Measurements from ENCODE around the gene UBA3. TPM values are rescaled to one million over a fixed set of nuclear protein-coding genes. Genes with fewer than 3 reads are reported as not detected.

UBA3 gene
- polyA plus RNA-seq, 1 experiment = 111 TPM

- no peak for TF ChIP-seq CTCF (IDR thresholded peaks at IDR 0.05; ENCODE audit: low read depth, low read length)
- H3K9me3 ChIP-seq (ENCODE audit: control insufficient read depth, insufficient read depth, low read length) = no peaks in the 10 kb centered on the region
- ChIA-PET POLR2A (no interaction called here), CTCF (interaction anchor here (0.6 to 7.3 kb wide), 16 partner anchors 10 to 815 kb away, joined by 3 to 98 read pairs (median 8); no protein-coding TSS in a partner anchor)
- H3K27ac ChIP-seq (ENCODE audit: low read depth, low read length) = no peak overlapping the region
- no peak overlapping the region for H3K4me3 ChIP-seq (ENCODE audit: low read depth, low read length)
- DNase-seq (ENCODE audit: low read depth, low spot score) = no peak
- H3K27me3 ChIP-seq (ENCODE audit: control insufficient read depth, insufficient read depth, low read length) = peaks cover 2% of the 10 kb centered on the region
These were observed 39.0 kb upstream of the UBA3 start for GRCh38 chr3:69119138-69119537.

- peaks cover 2% of the 10 kb centered on the region for H3K27me3 ChIP-seq (ENCODE audit: control insufficient read depth, insufficient read depth, low read length)
- DNase-seq (ENCODE audit: low read depth, low spot score) = no peak
- H3K27ac ChIP-seq (ENCODE audit: low read depth, low read length) = no peak overlapping the region
- no peaks in the 10 kb centered on the region for H3K9me3 ChIP-seq (ENCODE audit: control insufficient read depth, insufficient read depth, low read length)
- CTCF ChIA-PET = interaction anchor here (0.6 to 7.3 kb wide), 6 partner anchors 13 to 551 kb away, joined by 4 to 98 read pairs (median 17); no protein-coding TSS in a partner anchor
- H3K4me3 ChIP-seq (ENCODE audit: low read depth, low read length) = no peak overlapping the region
- TF ChIP-seq CTCF (IDR thresholded peaks at IDR 0.05; ENCODE audit: low read depth, low read length) = no peak
- POLR2A ChIA-PET = no interaction called here
These were observed 38.4 kb upstream of the UBA3 start for GRCh38 chr3:69118555-69118954.

- no peaks in the 10 kb centered on the region for H3K27me3 ChIP-seq (ENCODE audit: control insufficient read depth, insufficient read depth, low read length)
- no peak overlapping the region for H3K27ac ChIP-seq (ENCODE audit: low read depth, low read length)
- CTCF ChIA-PET = interaction anchor here (1.1 to 7.3 kb wide), 3 partner anchors 9 to 189 kb away, joined by 3 to 98 read pairs (median 4); no protein-coding TSS in a partner anchor
- H3K4me3 ChIP-seq (ENCODE audit: low read depth, low read length) = no peak overlapping the region
- no peak for TF ChIP-seq CTCF (IDR thresholded peaks at IDR 0.05; ENCODE audit: low read depth, low read length)
- no peak for DNase-seq (ENCODE audit: low read depth, low spot score)
- H3K9me3 ChIP-seq (ENCODE audit: control insufficient read depth, insufficient read depth, low read length) = no peaks in the 10 kb centered on the region
- POLR2A ChIA-PET = no interaction called here
These were observed 36.7 kb upstream of the UBA3 start for GRCh38 chr3:69116897-69117296.

GRCh38 chr3:69116162-69116561 is 36.0 kb upstream of the UBA3 start:
- CTCF ChIA-PET = interaction anchor here (0.9 to 1.6 kb wide), 2 partner anchors 11 to 190 kb away, joined by 3 to 5 read pairs; no protein-coding TSS in a partner anchor
- no peaks in the 10 kb centered on the region for H3K27me3 ChIP-seq (ENCODE audit: control insufficient read depth, insufficient read depth, low read length)
- POLR2A ChIA-PET = no interaction called here
- no peak for TF ChIP-seq CTCF (IDR thresholded peaks at IDR 0.05; ENCODE audit: low read depth, low read length)
- H3K9me3 ChIP-seq (ENCODE audit: control insufficient read depth, insufficient read depth, low read length) = no peaks in the 10 kb centered on the region
- H3K4me3 ChIP-seq (ENCODE audit: low read depth, low read length) = no peak overlapping the region
- DNase-seq (ENCODE audit: low read depth, low spot score) = no peak
- no peak overlapping the region for H3K27ac ChIP-seq (ENCODE audit: low read depth, low read length)

GRCh38 chr3:69115731-69116130 is 35.6 kb upstream of the UBA3 start:
- peak; percentile 33 for DNase-seq (ENCODE audit: low read depth, low spot score)
- Histone ChIP-seq H3K4me3 (ENCODE audit: low read depth, low read length) (no peak overlapping the region), H3K27ac (ENCODE audit: low read depth, low read length) (no peak overlapping the region), H3K27me3 (ENCODE audit: control insufficient read depth, insufficient read depth, low read length) (no peaks in the 10 kb centered on the region), H3K9me3 (ENCODE audit: control insufficient read depth, insufficient read depth, low read length) (no peaks in the 10 kb centered on the region)
- no peak for TF ChIP-seq CTCF (IDR thresholded peaks at IDR 0.05; ENCODE audit: low read depth, low read length)
- CTCF ChIA-PET = interaction anchor here (0.9 to 1.6 kb wide), 2 partner anchors 11 to 190 kb away, joined by 3 to 5 read pairs; no protein-coding TSS in a partner anchor
- POLR2A ChIA-PET = interaction anchor here (0.7 kb wide), 1 partner anchor 191 kb away, joined by 3 read pairs; no protein-coding TSS in a partner anchor
